HEK293 (cell line): ENCODE data around the gene ACSM3.

Experiments
- ELK4 ChIP-seq: IDR thresholded peaks from 2 replicates; pipeline ENCODE4 v1.6.1; 2011; ENCODE audit warnings: mild to moderate bottlenecking, low read depth, low read length, borderline replicate concordance
- KLF1 ChIP-seq: fragments of 450-650 bp; formaldehyde crosslinking; IDR thresholded peaks from 2 replicates; pipeline ENCODE4 v1.5.1; 2016; ENCODE audit warnings: missing biosample characterization, missing genetic modification characterization
- KLF7 ChIP-seq: fragments of 450-650 bp; formaldehyde crosslinking; IDR thresholded peaks from 2 replicates; pipeline ENCODE4 v1.5.1; 2016; ENCODE audit warnings: missing biosample characterization, missing genetic modification characterization, borderline replicate concordance
- MZF1 ChIP-seq: fragments of 450-650 bp; formaldehyde crosslinking; IDR thresholded peaks from 2 replicates; pipeline ENCODE4 v1.5.1; 2017; ENCODE audit warnings: missing biosample characterization, missing genetic modification characterization, borderline replicate concordance
- PBX3 ChIP-seq: sonication (generic); formaldehyde crosslinking; IDR thresholded peaks from 2 replicates; pipeline ENCODE4 v1.8.1; 2022; ENCODE audit warnings: mild to moderate bottlenecking, moderate library complexity, missing genetic modification reagents
- PRDM10 ChIP-seq: fragments of 450-650 bp; formaldehyde crosslinking; IDR thresholded peaks from 2 replicates; pipeline ENCODE4 v1.5.1; 2016; ENCODE audit warnings: missing biosample characterization, missing genetic modification characterization
- SCRT2 ChIP-seq: fragments of 450-650 bp; formaldehyde crosslinking; IDR thresholded peaks from 2 replicates; pipeline ENCODE4 v1.5.1; 2016; ENCODE audit warnings: missing biosample characterization, missing genetic modification characterization
- SP2 ChIP-seq: fragments of 450-650 bp; formaldehyde crosslinking; IDR thresholded peaks from 2 replicates; pipeline ENCODE4 v1.5.1; 2016; ENCODE audit warnings: missing biosample characterization, missing genetic modification characterization
- YY2 ChIP-seq: fragments of 450-650 bp; formaldehyde crosslinking; IDR thresholded peaks from 2 replicates; pipeline ENCODE4 v1.5.1; 2016; ENCODE audit warnings: missing biosample characterization, missing genetic modification characterization
- ZBTB21 ChIP-seq: fragments of 450-650 bp; formaldehyde crosslinking; IDR thresholded peaks from 2 replicates; pipeline ENCODE4 v1.5.1; 2017; ENCODE audit warnings: missing biosample characterization, missing genetic modification characterization
- ZBTB44 ChIP-seq: fragments of 450-650 bp; IDR thresholded peaks from 2 replicates; pipeline ENCODE4 v1.5.1; 2018; ENCODE audit warnings: missing biosample characterization, mild to moderate bottlenecking, missing genetic modification characterization
- ZFP41 ChIP-seq: fragments of 450-650 bp; formaldehyde crosslinking; IDR thresholded peaks from 2 replicates; pipeline ENCODE4 v1.5.1; 2016; ENCODE audit warnings: missing biosample characterization, missing genetic modification characterization, borderline replicate concordance
- ZNF114 ChIP-seq: fragments of 450-650 bp; formaldehyde crosslinking; IDR thresholded peaks from 2 replicates; pipeline ENCODE4 v1.5.0; 2017; ENCODE audit warnings: missing biosample characterization, missing genetic modification characterization
- ZNF155 ChIP-seq: fragments of 450-650 bp; formaldehyde crosslinking; IDR thresholded peaks from 2 replicates; pipeline ENCODE4 v1.5.1; 2016; ENCODE audit warnings: missing biosample characterization, missing genetic modification characterization
- ZNF157 ChIP-seq: fragments of 450-650 bp; formaldehyde crosslinking; IDR thresholded peaks from 2 replicates; pipeline ENCODE4 v1.5.1; 2016; ENCODE audit warnings: missing biosample characterization, missing genetic modification characterization
- ZNF18 ChIP-seq: fragments of 450-650 bp; formaldehyde crosslinking; IDR thresholded peaks from 2 replicates; pipeline ENCODE4 v1.5.1; 2016; ENCODE audit warnings: missing biosample characterization, missing genetic modification characterization
- ZNF19 ChIP-seq: fragments of 450-650 bp; formaldehyde crosslinking; IDR thresholded peaks from 2 replicates; pipeline ENCODE4; 2016; ENCODE audit warnings: missing biosample characterization, missing genetic modification characterization, low read depth
- ZNF266 ChIP-seq: fragments of 450-650 bp; formaldehyde crosslinking; IDR thresholded peaks from 2 replicates; pipeline ENCODE4 v1.5.1; 2016; ENCODE audit warnings: missing biosample characterization, missing genetic modification characterization, low read depth
- ZNF324 ChIP-seq: fragments of 450-650 bp; formaldehyde crosslinking; IDR thresholded peaks from 2 replicates; pipeline ENCODE4 v1.5.1; 2016; ENCODE audit warnings: missing biosample characterization, missing genetic modification characterization
- ZNF350 ChIP-seq: fragments of 450-650 bp; formaldehyde crosslinking; IDR thresholded peaks from 2 replicates; pipeline ENCODE4 v1.5.0; 2017; ENCODE audit warnings: missing biosample characterization, mild to moderate bottlenecking, missing genetic modification characterization
- ZNF354C ChIP-seq: fragments of 450-650 bp; formaldehyde crosslinking; IDR thresholded peaks from 2 replicates; pipeline ENCODE4 v1.5.1; 2016; ENCODE audit warnings: missing biosample characterization, missing genetic modification characterization, low read depth, borderline replicate concordance
- ZNF391 ChIP-seq: fragments of 450-650 bp; formaldehyde crosslinking; IDR thresholded peaks from 2 replicates; pipeline ENCODE4 v1.5.1; 2016; ENCODE audit warnings: low read depth, missing biosample characterization, missing genetic modification characterization, borderline replicate concordance
- ZNF558 ChIP-seq: fragments of 450-650 bp; formaldehyde crosslinking; IDR thresholded peaks from 2 replicates; pipeline ENCODE4 v1.5.1; 2016; ENCODE audit warnings: missing biosample characterization, missing genetic modification characterization
- ZNF580 ChIP-seq: fragments of 450-650 bp; formaldehyde crosslinking; IDR thresholded peaks from 2 replicates; pipeline ENCODE4 v1.5.1; 2016; ENCODE audit warnings: missing biosample characterization, missing genetic modification characterization
- ZNF621 ChIP-seq: fragments of 450-650 bp; formaldehyde crosslinking; IDR thresholded peaks from 2 replicates; pipeline ENCODE4 v1.5.1; 2017; ENCODE audit warnings: missing biosample characterization, missing genetic modification characterization
- ZNF623 ChIP-seq: fragments of 450-650 bp; formaldehyde crosslinking; IDR thresholded peaks from 2 replicates; pipeline ENCODE4 v1.5.1; 2016; ENCODE audit warnings: missing biosample characterization, missing genetic modification characterization
- ZNF629 ChIP-seq: fragments of 450-650 bp; formaldehyde crosslinking; IDR thresholded peaks from 2 replicates; pipeline ENCODE4 v1.5.1; 2017; ENCODE audit warnings: missing biosample characterization, missing genetic modification characterization
- ZNF658 ChIP-seq: fragments of 450-650 bp; formaldehyde crosslinking; IDR thresholded peaks from 2 replicates; pipeline ENCODE4; 2016; ENCODE audit warnings: missing biosample characterization, missing genetic modification characterization
- ZNF837 ChIP-seq: fragments of 450-650 bp; formaldehyde crosslinking; IDR thresholded peaks from 2 replicates; pipeline ENCODE4 v1.5.1; 2016; ENCODE audit warnings: missing biosample characterization, missing genetic modification characterization
- ZNF843 ChIP-seq: fragments of 450-650 bp; formaldehyde crosslinking; IDR thresholded peaks from 2 replicates; pipeline ENCODE4 v1.5.1; 2016; ENCODE audit warnings: missing biosample characterization, missing genetic modification characterization

Gene ACSM3

GRCh38 chr16:20741554-20742285 is 22.1 kb upstream of the ACSM3 start, which contains the start of gene THUMPD1 (continued):
- no peak; the same call in 1 of the 2 replicates for TF ChIP-seq ZBTB44 (tag by site-specific recombination)
- TF ChIP-seq PBX3 (CRISPR knock-in tag): peak; percentile 87; the same call in 1 of the 2 replicates
- TF ChIP-seq ZNF621 (tag by site-specific recombination): no peak
- no peak for TF ChIP-seq ZNF155 (tag by site-specific recombination)
- TF ChIP-seq MZF1 (tag by site-specific recombination): no peak
- no peak for TF ChIP-seq ZFP41 (tag by site-specific recombination)
- no peak for TF ChIP-seq ZNF658 (tag by site-specific recombination)
- TF ChIP-seq KLF7 (tag by site-specific recombination): peak; percentile 60; the same call in 1 of the 2 replicates
- peak; percentile 47; the same call in 1 of the 2 replicates for TF ChIP-seq KLF1 (tag by site-specific recombination)
- TF ChIP-seq ZNF19 (tag by site-specific recombination): no peak
- 0 out of 2 replicates have a peak, but pooled peaks have one; percentile 37 for TF ChIP-seq ZNF391
- peak; percentile 54 for TF ChIP-seq PRDM10 (tag by site-specific recombination)
- TF ChIP-seq ZNF350: no peak
- no peak for TF ChIP-seq ZNF837 (tag by site-specific recombination)
- peak; percentile 60 for TF ChIP-seq ZBTB21 (tag by site-specific recombination)
- peak; percentile 96 for TF ChIP-seq ZNF324 (tag by site-specific recombination)
- peak; percentile 81 for TF ChIP-seq ZNF629 (tag by site-specific recombination)
- peak; percentile 71 for TF ChIP-seq SP2 (tag by site-specific recombination)
- TF ChIP-seq ELK4: no peak
- no peak for TF ChIP-seq ZNF354C (tag by site-specific recombination)
- TF ChIP-seq ZNF114 (tag by site-specific recombination): no peak
- TF ChIP-seq YY2 (tag by site-specific recombination): peak; percentile 78
- no peak for TF ChIP-seq ZNF157 (tag by site-specific recombination)
- TF ChIP-seq SCRT2 (tag by site-specific recombination): peak; percentile 58
- TF ChIP-seq ZNF580: peak; percentile 86; the same call in 1 of the 2 replicates
- no peak for TF ChIP-seq ZNF623 (tag by site-specific recombination)
- TF ChIP-seq ZNF266: no peak
- TF ChIP-seq ZNF843 (tag by site-specific recombination): no peak
- no peak for TF ChIP-seq ZNF558 (tag by site-specific recombination)
- TF ChIP-seq ZNF18 (tag by site-specific recombination): no peak
